Activated CD8-positive, alpha-beta memory T cell treated with anti-CD3 and anti-CD28 coated beads for 4 hours (primary cell): ENCODE data around the gene PEX10.

Source experiments
- DNase-seq, 2 donors: peaks; one replicate each; pipeline ENCODE4 v3.0.0-alpha.2; 2020; ENCODE audit warnings: low read depth in 2 of 2

The PEX10 gene

GRCh38 chr1:2375246-2375922, 37.0 kb downstream of the PEX10 start:
- DNase-seq = no peak

- DNase-seq = no peak
Measured at GRCh38 chr1:2374252-2375155, 37.9 kb downstream of the PEX10 start.

- DNase-seq = no peak
Measured at GRCh38 chr1:2373551-2374251, 38.7 kb downstream of the PEX10 start.

DNA sequence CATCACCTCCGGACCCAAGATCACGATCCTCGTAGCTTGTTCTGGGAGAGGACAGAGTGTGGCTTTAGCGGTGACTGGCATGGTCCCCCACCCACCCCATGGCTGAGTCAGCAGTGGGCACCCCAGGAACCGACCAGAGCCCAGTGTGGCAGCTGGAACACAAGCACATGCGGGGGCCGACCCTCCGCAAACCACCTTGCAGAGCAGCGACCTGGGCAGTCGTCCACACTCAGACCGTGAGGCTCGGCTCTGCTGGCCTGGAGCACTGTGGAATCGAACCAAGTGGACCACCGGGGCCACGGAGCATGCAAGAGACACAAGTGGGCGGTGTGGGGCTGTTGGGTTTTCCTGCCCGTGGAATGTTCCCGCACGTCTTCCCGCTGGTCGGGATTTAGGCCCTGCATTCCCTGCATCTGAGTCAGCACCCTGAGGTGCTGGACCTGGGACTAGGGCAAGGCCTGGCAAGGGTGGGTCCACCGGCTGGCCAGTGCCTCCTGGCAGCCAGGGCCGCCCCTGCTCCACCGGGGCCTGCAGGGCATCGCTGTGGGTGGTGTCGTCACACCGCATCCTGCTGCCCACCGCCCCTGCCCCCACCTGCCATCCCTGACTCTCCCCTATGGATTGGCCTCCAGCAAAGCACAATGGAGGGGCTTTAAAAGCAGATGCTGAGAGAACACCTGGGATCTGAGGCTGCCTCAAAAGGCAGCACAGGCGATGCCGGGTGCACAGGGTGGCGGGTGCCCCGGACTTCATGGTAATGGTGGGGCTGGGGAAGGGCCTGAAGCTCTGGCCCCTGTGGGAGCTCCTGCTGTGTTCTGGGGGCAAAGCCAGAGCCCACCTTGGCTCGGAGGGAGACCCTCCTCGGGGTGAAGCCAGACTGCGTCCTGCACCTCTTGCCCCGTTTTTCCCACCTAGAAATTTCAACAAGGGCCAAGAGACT, 39.5 kb downstream of the PEX10 start:
- no peak for DNase-seq

DNA sequence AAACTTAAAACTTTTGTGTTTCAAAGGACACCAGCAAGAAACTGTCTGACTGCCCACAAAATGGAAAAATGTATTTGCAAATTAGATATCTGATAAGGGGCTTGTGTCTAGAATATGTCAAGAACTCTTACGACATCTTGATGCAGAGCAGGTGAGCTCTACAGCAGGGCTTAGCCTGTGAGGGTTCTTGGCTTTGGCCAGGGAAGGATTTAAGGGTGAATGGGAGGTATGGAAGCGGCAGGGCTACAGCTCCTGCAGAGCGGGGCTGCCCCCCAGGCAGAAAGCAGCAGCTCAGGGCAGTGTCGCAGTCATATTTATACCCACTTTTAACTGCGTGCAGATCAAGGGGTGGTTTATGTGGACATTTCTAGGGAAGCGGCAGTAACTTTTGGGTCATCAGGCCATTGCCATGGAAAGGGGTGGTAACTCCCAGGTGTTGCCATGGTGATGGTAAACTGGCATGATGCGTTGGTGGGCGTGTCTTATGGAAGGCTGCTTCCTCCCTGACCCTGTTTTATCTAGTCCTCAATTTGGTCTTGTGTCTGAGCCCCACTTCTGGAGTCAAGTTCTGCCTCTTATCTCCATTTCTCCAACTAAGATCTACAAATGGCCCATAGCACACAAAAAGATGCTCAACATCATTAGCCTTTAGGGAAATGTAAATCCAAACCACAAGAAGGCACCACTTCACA, 44.2 kb downstream of the PEX10 start:
- no peak for DNase-seq

DNA sequence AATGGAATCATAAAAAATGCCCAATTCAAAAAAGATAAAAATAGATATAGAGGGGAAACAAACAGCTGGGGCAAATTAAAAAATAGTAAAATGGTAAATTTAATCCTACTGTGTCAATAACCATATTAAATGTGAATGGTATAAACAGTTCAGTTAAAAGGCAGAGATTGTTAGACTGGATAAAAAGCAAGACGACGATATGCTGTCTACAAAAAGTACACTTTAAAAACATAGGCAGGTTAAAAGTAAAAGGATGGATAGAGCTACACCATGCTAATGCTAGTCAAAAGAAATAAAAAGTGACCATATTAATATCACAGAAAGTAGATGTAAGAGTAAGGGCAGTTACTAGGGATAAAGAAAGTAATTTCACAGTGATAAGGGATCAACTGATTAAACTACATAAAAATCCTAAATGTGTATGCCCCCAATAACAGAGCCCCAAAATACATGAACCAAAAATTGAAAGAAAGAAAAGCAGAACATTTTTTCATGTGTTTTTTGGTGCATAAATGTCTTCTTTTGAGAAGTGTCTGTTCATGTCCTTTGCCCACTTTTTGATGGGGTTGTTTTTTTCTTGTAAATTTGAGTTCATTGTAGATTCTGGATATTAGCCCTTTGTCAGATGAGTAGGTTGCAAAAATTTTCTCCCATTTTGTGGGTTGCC, 48.4 kb downstream of the PEX10 start:
- DNase-seq = no peak

- no peak for DNase-seq
Measured at GRCh38 chr1:2360588-2361364, 51.6 kb downstream of the PEX10 start.

GRCh38 chr1:2358651-2359640, 53.4 kb downstream of the PEX10 start:
- DNase-seq = no peak

GRCh38 chr1:2358072-2358471, 54.3 kb downstream of the PEX10 start:
- DNase-seq = no peak

DNA sequence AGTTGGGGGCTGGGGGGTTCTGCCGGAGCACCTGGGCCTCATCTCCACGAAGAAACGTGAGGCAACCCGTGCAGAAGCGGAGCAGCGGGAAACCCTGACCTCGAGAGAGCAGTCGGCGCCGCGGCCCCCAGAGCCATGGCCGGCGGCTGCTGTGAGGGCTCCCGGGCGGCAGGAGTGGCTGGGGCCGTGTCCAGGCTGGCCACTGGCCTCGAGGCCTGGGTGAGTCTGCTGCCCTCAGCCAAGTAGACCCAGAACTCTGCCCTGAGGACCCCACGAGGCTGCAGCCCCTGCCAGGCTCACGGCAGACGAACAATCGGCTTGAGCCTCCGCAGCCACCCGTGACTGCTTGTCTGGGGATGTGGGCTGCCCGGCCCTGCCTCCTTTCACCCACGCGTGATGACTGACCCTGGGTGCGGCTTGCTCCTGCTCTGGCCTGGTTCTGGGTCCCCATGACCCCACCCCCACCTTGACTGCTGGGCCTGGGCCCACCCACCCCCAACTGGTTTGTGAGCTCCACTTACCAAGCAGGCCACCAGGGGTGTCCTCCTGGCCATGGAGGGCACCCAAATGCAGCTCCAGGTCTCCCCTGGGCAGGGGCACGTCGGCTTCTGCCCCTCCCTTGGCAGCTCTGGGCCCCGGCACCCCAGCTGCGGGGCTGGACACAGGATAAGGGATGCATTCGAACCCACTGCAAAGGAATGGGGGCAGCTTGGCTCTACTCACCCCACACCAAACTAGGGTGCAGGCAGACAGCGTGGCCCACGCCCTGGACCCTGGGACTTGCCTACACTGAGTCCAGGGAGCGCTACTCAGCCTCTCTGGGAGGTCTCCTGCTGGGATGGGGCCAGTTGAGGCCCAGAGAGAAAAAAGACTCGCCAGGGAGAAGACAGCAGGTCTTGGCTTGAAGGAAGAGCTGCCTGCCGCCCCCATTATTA, 55.2 kb downstream of the PEX10 start:
- no peak for DNase-seq

DNA sequence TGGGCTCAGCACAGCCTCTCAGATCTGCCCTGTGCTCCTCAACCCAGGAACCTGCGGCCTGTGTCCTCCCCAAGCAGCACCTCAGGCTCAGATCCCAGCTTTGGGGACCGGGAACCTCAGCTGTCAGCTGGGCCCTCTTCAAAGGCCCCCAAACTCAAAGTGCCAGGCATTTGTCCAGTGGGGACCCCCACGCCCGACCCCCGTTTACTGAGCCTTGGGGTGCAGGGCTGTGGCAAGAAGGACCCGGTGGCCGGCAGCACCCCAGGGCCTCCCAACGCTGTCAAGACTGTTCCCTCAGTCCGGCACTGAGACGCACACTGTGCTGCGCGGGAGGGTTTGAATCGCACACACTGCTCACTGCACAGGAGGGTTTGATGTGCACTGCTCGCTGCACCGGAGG, 56.0 kb downstream of the PEX10 start:
- no peak for DNase-seq

GRCh38 chr1:2355373-2356261, 56.7 kb downstream of the PEX10 start:
- DNase-seq = no peak

- DNase-seq = no peak
Measured at GRCh38 chr1:2354511-2355372, 57.6 kb downstream of the PEX10 start.
